ENCODE measurements around the gene KIAA1217. TPM values are rescaled to one million over a fixed set of nuclear protein-coding genes. Genes with fewer than 3 reads are reported as not detected.

Gene KIAA1217
- total RNA-seq, 1 experiment from 2014 or later: 18.6 TPM

DNA sequence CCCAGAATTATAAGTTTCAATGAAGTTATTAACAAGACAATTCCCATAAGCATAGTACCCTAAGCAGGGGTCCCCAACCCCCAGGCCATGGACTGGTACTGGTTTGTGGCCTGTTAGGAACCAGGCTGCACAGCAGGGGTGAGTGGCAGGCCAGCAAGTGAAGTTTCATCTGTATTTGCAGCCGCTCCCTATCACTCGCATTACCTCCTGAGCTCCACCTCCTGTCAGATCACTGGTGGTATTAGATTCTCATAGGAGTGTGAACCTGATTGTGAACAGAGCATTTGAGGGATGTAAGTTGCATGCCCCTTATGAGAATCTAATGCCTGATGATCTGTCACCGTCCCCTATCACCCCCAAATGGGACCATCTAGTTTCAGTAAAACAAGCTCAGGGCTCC is 36.0 kb upstream of the KIAA1217 start:
- H3T11ph ChIP-seq (ENCODE audit: low read length): no peak overlapping the region
- no peak overlapping the region for H3K14ac ChIP-seq (ENCODE audit: insufficient read depth, low read length)
- no peak overlapping the region for H2BK20ac ChIP-seq (ENCODE audit: low read depth, low read length, poor library complexity, severe bottlenecking)
- no peak overlapping the region for H2BK15ac ChIP-seq (ENCODE audit: low read depth, low read length)
- H3K4ac ChIP-seq (ENCODE audit: low read depth, low read length): no peak overlapping the region
- no peak overlapping the region for H4K91ac ChIP-seq (ENCODE audit: insufficient read length, low read depth, low read length)
- H2BK120ac ChIP-seq (ENCODE audit: low read depth, low read length, poor library complexity, severe bottlenecking): no peak overlapping the region
- H2BK5ac ChIP-seq (ENCODE audit: insufficient read length, low read length): no peak overlapping the region
- H3K56ac ChIP-seq (ENCODE audit: insufficient read length, low read depth, low read length): no peak overlapping the region
- H3K9ac ChIP-seq (ENCODE audit: extremely low read depth, insufficient read length, low read length): no peak overlapping the region
- no peak overlapping the region for H4K5ac ChIP-seq (ENCODE audit: insufficient read length, low read depth, low read length)
- no peaks in the 10 kb centered on the region for H4K20me1 ChIP-seq (ENCODE audit: control insufficient read depth, insufficient read depth, insufficient read length)
- H3K18ac ChIP-seq (ENCODE audit: insufficient read length, low read depth, low read length): no peak overlapping the region
- TF ChIP-seq, protein P1, sequence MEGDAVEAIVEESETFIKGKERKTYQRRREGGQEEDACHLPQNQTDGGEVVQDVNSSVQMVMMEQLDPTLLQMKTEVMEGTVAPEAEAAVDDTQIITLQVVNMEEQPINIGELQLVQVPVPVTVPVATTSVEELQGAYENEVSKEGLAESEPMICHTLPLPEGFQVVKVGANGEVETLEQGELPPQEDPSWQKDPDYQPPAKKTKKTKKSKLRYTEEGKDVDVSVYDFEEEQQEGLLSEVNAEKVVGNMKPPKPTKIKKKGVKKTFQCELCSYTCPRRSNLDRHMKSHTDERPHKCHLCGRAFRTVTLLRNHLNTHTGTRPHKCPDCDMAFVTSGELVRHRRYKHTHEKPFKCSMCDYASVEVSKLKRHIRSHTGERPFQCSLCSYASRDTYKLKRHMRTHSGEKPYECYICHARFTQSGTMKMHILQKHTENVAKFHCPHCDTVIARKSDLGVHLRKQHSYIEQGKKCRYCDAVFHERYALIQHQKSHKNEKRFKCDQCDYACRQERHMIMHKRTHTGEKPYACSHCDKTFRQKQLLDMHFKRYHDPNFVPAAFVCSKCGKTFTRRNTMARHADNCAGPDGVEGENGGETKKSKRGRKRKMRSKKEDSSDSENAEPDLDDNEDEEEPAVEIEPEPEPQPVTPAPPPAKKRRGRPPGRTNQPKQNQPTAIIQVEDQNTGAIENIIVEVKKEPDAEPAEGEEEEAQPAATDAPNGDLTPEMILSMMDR (conservative IDR thresholded peaks at IDR 0.05): no peak
- no peak overlapping the region for H2BK12ac ChIP-seq (ENCODE audit: insufficient read length, low read depth, low read length)
- no peaks in the 10 kb centered on the region for H3K79me2 ChIP-seq (ENCODE audit: insufficient read depth, low read length)
- peaks cover 7% of the 10 kb centered on the region for H3K9me3 ChIP-seq (ENCODE audit: control insufficient read depth, low read depth, low read length)
- no peak overlapping the region for H3K27ac ChIP-seq (ENCODE audit: insufficient read length, low read depth, low read length)
- no peak overlapping the region for H3K4me2 ChIP-seq (ENCODE audit: insufficient read depth, insufficient read length, low read length)
- Mint-ChIP-seq H3K27ac (no peak overlapping the region), H3K4me1 (peaks cover 4% of the 10 kb centered on the region in 2 experiments; a peak in 1 of 4 replicates), H3K27me3 (ENCODE audit: low read depth) (no peaks in the 10 kb centered on the region; the same call in 1 of the 2 replicates), H3K9me3 (peaks cover 19 to 23% of the 10 kb centered on the region in 2 experiments), H3K4me3 (no peak overlapping the region), H3K36me3 (ENCODE audit: insufficient read depth in 1 of 3, low read depth in 3 of 3) (peaks cover 0 to 13% (median 2%) of the 10 kb centered on the region in 3 experiments; a peak in 3 of 7 replicates)
- no CpG with 5 or more reads among the region's 3 CpGs for WGBS (ENCODE audit: extremely low coverage, insufficient read length, low lambda C conversion rate)
- H2AK5ac ChIP-seq (ENCODE audit: insufficient read length, low read length): no peak overlapping the region
- H4K8ac ChIP-seq (replicated peaks; ENCODE audit: insufficient read length, low read depth, low read length): no peak overlapping the region
- no peaks in the 10 kb centered on the region for H3K79me1 ChIP-seq (ENCODE audit: insufficient read depth, low read depth, low read length, poor library complexity, severe bottlenecking)
- no peak for DNase-seq
- no peaks in the 10 kb centered on the region for H3K27me3 ChIP-seq (ENCODE audit: insufficient read depth, low read length)
- no peak overlapping the region for H2AFZ ChIP-seq (ENCODE audit: low read length)
- no peaks in the 10 kb centered on the region for H3K4me1 ChIP-seq (ENCODE audit: insufficient read depth, low read length)
- H3K23me2 ChIP-seq (ENCODE audit: insufficient read length, low read depth, low read length, poor library complexity, severe bottlenecking): no peaks in the 10 kb centered on the region
- no peak overlapping the region for H3K23ac ChIP-seq (ENCODE audit: insufficient read length, low read depth, low read length)

All from H9 (cell line).